HepG2 (cell line): ENCODE data around the gene CPT1B. TPM values are rescaled to one million over a fixed set of nuclear protein-coding genes. Genes with fewer than 3 reads are reported as not detected.
A peak's percentile ranks its signal among the peaks of the same experiment; 100 is the strongest.

Experiments used
- BORCS8-MEF2B ChIP-seq: sonication (generic); formaldehyde crosslinking; IDR thresholded peaks from 2 replicates; pipeline ENCODE4 v1.8.0; 2022; ENCODE audit warnings: mild to moderate bottlenecking, missing genetic modification reagents
- KDM5A ChIP-seq: fragments of 200-600 bp; sonication (generic); IDR thresholded peaks from 2 replicates; pipeline ENCODE4 v1.7.0; 2018; ENCODE audit warnings: antibody characterized with exemption, mild to moderate bottlenecking, low read length, borderline replicate concordance
- MAF1 ChIP-seq: sonication (generic); formaldehyde crosslinking; IDR thresholded peaks from 2 replicates; pipeline ENCODE4 v1.5.0; 2020; ENCODE audit warnings: missing genetic modification reagents, borderline replicate concordance
- POLR2G ChIP-seq: fragments of 200-400 bp; formaldehyde crosslinking; IDR thresholded peaks from 2 replicates; pipeline ENCODE4 v1.6.1; 2018; ENCODE audit warnings: mild to moderate bottlenecking, low read depth, low read length, moderate library complexity
- SOX6 ChIP-seq, 2 experiments: fragments of 450-650 bp in 1 of 2; sonication (generic) in 1 of 2; formaldehyde crosslinking in 1 of 2; IDR thresholded peaks; 2 replicates each; pipeline versions ENCODE4 v1.4.0 to v1.6.1; 2017 to 2020; ENCODE audit warnings: antibody characterized with exemption in 1 of 2, mild to moderate bottlenecking in 1 of 2, missing genetic modification reagents in 1 of 2
- SRSF4 ChIP-seq: fragments of 200-400 bp; formaldehyde crosslinking; IDR thresholded peaks from one replicate; pipeline ENCODE4 v1.6.1; 2018; ENCODE audit warnings: mild to moderate bottlenecking, low read depth, low read length, moderate library complexity; ENCODE audit not compliant: poor library complexity, severe bottlenecking
- TAF15 ChIP-seq: fragments of 200-400 bp; formaldehyde crosslinking; IDR thresholded peaks from one replicate; pipeline ENCODE4 v1.6.1; 2018; ENCODE audit warnings: mild to moderate bottlenecking, low read depth, low read length; ENCODE audit not compliant: poor library complexity, severe bottlenecking
- TMF1 ChIP-seq: sonication (generic); formaldehyde crosslinking; IDR thresholded peaks from 2 replicates; pipeline ENCODE4 v1.8.1; 2022; ENCODE audit warnings: low read depth, missing genetic modification reagents
- ZBTB7A ChIP-seq: sonication (generic); formaldehyde crosslinking; IDR thresholded peaks from 2 replicates; pipeline ENCODE4 v1.8.0; 2022; ENCODE audit warnings: mild to moderate bottlenecking, missing genetic modification reagents
- ZFP36L1 ChIP-seq: sonication (generic); formaldehyde crosslinking; IDR thresholded peaks from 2 replicates; pipeline ENCODE4 v1.8.0; 2022; ENCODE audit warnings: mild to moderate bottlenecking, missing genetic modification reagents, moderate library complexity
- ZNF274 ChIP-seq: sonication (generic); formaldehyde crosslinking; IDR thresholded peaks from 2 replicates; pipeline ENCODE4 v1.5.1; 2020; ENCODE audit warnings: mild to moderate bottlenecking, missing genetic modification reagents
- ZNF430 ChIP-seq: sonication (generic); formaldehyde crosslinking; IDR thresholded peaks from 2 replicates; pipeline ENCODE4 v1.9.0; 2021; ENCODE audit warnings: mild to moderate bottlenecking, missing genetic modification reagents
- ZNF614 ChIP-seq: IDR thresholded peaks from 2 replicates; pipeline ENCODE4 v1.6.1; 2018; ENCODE audit warnings: missing biosample characterization, missing genetic modification reagents, inconsistent platforms, borderline replicate concordance
- ZNF660 ChIP-seq: sonication (generic); formaldehyde crosslinking; IDR thresholded peaks from 2 replicates; pipeline ENCODE4 v1.5.1; 2020; ENCODE audit warnings: mild to moderate bottlenecking, low read depth, missing genetic modification reagents, borderline replicate concordance
- ZNF720 ChIP-seq: sonication (generic); formaldehyde crosslinking; IDR thresholded peaks from 2 replicates; pipeline ENCODE4 v1.4.0; 2020; ENCODE audit warnings: missing genetic modification reagents
- ZNF839 ChIP-seq: sonication (generic); formaldehyde crosslinking; IDR thresholded peaks from 2 replicates; pipeline ENCODE4 v1.4.0; 2020; ENCODE audit warnings: missing genetic modification reagents, mild to moderate bottlenecking, borderline replicate concordance
- polyA plus RNA-seq, 8 experiments: library from polyadenylated mRNA; depleted of rRNA in 3 of 8; stranded (reverse) in 7 of 8; unstranded in 1 of 8; fragments of >200 nt; fragmentation: Illumina TruSeq in 4 of 8; extraction: Trizol in 4 of 8; gene quantifications; 2 replicates each; pipeline versions ENCODE4 v1.2.1 to v1.2.3, GENCODE V29; 2011 to 2016; ENCODE audit warnings: low read depth in 4 of 8, missing spikeins in 1 of 8, mixed read lengths in 1 of 8; ENCODE audit not compliant: insufficient read depth in 1 of 8
- total RNA-seq, 5 experiments: library from RNA; depleted of rRNA; stranded (reverse); fragments of >200 nt; fragmentation: Illumina TruSeq; extraction: Trizol; gene quantifications; 2 replicates each; pipeline ENCODE4 v1.2.3, GENCODE V29; 2016; ENCODE audit warnings: low read depth in 1 of 5
- TF ChIP-seq, protein P1 (sequence below): sonication (generic); formaldehyde crosslinking; IDR thresholded peaks from 2 replicates; pipeline ENCODE4 v1.5.1; 2020; ENCODE audit warnings: missing genetic modification reagents, mild to moderate bottlenecking, borderline replicate concordance
- TF ChIP-seq, protein P2 (sequence below), 2 experiments: fragments of 450-650 bp in 1 of 2; sonication (generic) in 1 of 2; formaldehyde crosslinking; IDR thresholded peaks; 2 replicates each; pipeline versions ENCODE4 v1.5.0 to v1.8.0; 2020 to 2022; ENCODE audit warnings: mild to moderate bottlenecking in 1 of 2, missing genetic modification reagents in 1 of 2
- TF ChIP-seq, protein P3 (sequence below): sonication (generic); formaldehyde crosslinking; IDR thresholded peaks from 2 replicates; pipeline ENCODE4 v1.5.1; 2020; ENCODE audit warnings: mild to moderate bottlenecking, missing genetic modification reagents, moderate library complexity
- TF ChIP-seq, protein P4 (sequence below): sonication (generic); formaldehyde crosslinking; IDR thresholded peaks from 2 replicates; pipeline ENCODE4 v1.8.0; 2022; ENCODE audit warnings: mild to moderate bottlenecking, missing genetic modification reagents

CPT1B gene
- total and polyA plus RNA-seq, 2 of the 13 experiments (the other 11 are each of a cell fraction or from before 2014, with no cell fraction given), result 9.2 to 19.5 TPM

DNA sequence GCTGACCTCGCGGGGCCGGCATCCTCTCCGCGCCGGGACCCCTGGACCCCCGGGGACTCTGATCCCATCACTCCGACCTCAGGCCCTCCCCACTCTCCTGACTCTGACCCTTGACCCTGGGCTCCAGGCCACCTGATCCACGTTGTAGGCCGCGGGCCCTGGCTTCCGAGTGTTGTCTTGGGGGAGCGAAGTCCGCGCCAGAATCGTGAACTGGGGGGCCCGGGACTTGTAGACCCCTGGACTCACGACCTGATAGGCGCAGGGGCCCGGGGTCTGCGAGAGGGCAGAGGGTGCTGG is 47.7 kb downstream of the CPT1B start (continued):
- TF ChIP-seq ZFP36L1 (CRISPR knock-in tag) (peak; percentile 24; the same call in 1 of the 2 replicates), ZNF430 (CRISPR knock-in tag) (peak; percentile 19; the same call in 1 of the 2 replicates), ZNF614 (CRISPR knock-in tag) (no peak), ZNF660 (CRISPR knock-in tag) (no peak), ZNF274 (CRISPR knock-in tag) (no peak), TMF1 (CRISPR knock-in tag) (no peak), ZNF720 (no peak), SOX6 (IDR thresholded peaks at IDR 0.05) (no peak), SOX6 (CRISPR knock-in tag; IDR thresholded peaks at IDR 0.05) (peak; percentile 46; the same call in 1 of the 2 replicates), ZNF839 (no peak), BORCS8-MEF2B (CRISPR knock-in tag) (peak; percentile 5; the same call in 1 of the 2 replicates), KDM5A (no peak), SRSF4 (no peak), ZBTB7A (CRISPR knock-in tag) (peak; percentile 21), TAF15 (no peak), MAF1 (CRISPR knock-in tag) (no peak), POLR2G (peak; percentile 3; the same call in 1 of the 2 replicates)
- TF ChIP-seq, protein P1, sequence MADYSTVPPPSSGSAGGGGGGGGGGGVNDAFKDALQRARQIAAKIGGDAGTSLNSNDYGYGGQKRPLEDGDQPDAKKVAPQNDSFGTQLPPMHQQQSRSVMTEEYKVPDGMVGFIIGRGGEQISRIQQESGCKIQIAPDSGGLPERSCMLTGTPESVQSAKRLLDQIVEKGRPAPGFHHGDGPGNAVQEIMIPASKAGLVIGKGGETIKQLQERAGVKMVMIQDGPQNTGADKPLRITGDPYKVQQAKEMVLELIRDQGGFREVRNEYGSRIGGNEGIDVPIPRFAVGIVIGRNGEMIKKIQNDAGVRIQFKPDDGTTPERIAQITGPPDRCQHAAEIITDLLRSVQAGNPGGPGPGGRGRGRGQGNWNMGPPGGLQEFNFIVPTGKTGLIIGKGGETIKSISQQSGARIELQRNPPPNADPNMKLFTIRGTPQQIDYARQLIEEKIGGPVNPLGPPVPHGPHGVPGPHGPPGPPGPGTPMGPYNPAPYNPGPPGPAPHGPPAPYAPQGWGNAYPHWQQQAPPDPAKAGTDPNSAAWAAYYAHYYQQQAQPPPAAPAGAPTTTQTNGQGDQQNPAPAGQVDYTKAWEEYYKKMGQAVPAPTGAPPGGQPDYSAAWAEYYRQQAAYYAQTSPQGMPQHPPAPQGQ (CRISPR knock-in tag), result no peak
- TF ChIP-seq, protein P2, sequence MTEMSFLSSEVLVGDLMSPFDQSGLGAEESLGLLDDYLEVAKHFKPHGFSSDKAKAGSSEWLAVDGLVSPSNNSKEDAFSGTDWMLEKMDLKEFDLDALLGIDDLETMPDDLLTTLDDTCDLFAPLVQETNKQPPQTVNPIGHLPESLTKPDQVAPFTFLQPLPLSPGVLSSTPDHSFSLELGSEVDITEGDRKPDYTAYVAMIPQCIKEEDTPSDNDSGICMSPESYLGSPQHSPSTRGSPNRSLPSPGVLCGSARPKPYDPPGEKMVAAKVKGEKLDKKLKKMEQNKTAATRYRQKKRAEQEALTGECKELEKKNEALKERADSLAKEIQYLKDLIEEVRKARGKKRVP (CRISPR knock-in tag; IDR thresholded peaks at IDR 0.05), result no peak
- TF ChIP-seq, protein P3, sequence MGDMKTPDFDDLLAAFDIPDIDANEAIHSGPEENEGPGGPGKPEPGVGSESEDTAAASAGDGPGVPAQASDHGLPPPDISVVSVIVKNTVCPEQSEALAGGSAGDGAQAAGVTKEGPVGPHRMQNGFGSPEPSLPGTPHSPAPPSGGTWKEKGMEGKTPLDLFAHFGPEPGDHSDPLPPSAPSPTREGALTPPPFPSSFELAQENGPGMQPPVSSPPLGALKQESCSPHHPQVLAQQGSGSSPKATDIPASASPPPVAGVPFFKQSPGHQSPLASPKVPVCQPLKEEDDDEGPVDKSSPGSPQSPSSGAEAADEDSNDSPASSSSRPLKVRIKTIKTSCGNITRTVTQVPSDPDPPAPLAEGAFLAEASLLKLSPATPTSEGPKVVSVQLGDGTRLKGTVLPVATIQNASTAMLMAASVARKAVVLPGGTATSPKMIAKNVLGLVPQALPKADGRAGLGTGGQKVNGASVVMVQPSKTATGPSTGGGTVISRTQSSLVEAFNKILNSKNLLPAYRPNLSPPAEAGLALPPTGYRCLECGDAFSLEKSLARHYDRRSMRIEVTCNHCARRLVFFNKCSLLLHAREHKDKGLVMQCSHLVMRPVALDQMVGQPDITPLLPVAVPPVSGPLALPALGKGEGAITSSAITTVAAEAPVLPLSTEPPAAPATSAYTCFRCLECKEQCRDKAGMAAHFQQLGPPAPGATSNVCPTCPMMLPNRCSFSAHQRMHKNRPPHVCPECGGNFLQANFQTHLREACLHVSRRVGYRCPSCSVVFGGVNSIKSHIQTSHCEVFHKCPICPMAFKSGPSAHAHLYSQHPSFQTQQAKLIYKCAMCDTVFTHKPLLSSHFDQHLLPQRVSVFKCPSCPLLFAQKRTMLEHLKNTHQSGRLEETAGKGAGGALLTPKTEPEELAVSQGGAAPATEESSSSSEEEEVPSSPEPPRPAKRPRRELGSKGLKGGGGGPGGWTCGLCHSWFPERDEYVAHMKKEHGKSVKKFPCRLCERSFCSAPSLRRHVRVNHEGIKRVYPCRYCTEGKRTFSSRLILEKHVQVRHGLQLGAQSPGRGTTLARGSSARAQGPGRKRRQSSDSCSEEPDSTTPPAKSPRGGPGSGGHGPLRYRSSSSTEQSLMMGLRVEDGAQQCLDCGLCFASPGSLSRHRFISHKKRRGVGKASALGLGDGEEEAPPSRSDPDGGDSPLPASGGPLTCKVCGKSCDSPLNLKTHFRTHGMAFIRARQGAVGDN (CRISPR knock-in tag), result peak; percentile 86
- TF ChIP-seq, protein P4, sequence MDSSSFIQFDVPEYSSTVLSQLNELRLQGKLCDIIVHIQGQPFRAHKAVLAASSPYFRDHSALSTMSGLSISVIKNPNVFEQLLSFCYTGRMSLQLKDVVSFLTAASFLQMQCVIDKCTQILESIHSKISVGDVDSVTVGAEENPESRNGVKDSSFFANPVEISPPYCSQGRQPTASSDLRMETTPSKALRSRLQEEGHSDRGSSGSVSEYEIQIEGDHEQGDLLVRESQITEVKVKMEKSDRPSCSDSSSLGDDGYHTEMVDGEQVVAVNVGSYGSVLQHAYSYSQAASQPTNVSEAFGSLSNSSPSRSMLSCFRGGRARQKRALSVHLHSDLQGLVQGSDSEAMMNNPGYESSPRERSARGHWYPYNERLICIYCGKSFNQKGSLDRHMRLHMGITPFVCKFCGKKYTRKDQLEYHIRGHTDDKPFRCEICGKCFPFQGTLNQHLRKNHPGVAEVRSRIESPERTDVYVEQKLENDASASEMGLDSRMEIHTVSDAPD (CRISPR knock-in tag), result no peak
